Mesenchymal stem cell (in vitro differentiated cells and primary cell): ENCODE measurements around the gene AXIN2.

ENCODE experiments used
- DNase-seq: peaks from one replicate; pipeline ENCODE4 v3.0.0-alpha.2; 2013
- H2AFZ ChIP-seq: one replicate; pipeline ENCODE4 v1.6.1; 2013; ENCODE audit warnings: low read depth, mild to moderate bottlenecking, control low read depth, inconsistent platforms, low read length, moderate library complexity
- H2AK5ac ChIP-seq: 2 replicates; pipeline ENCODE4 v1.6.1; 2013; ENCODE audit warnings: low read length, moderate library complexity, mild to moderate bottlenecking, inconsistent platforms; ENCODE audit not compliant: severe bottlenecking
- H2BK120ac ChIP-seq: one replicate; pipeline ENCODE4 v1.6.1; 2013; ENCODE audit warnings: low read depth, mild to moderate bottlenecking, inconsistent platforms, low read length, moderate library complexity
- H2BK12ac ChIP-seq, 2 experiments: one replicate each; pipeline ENCODE4 v1.6.1; 2013; ENCODE audit warnings: inconsistent platforms in 2 of 2, low read length in 2 of 2, mild to moderate bottlenecking in 2 of 2, moderate library complexity in 2 of 2, control low read depth in 1 of 2
- H2BK15ac ChIP-seq: one replicate; pipeline ENCODE4 v1.6.1; 2013; ENCODE audit warnings: mild to moderate bottlenecking, low read depth, inconsistent platforms; ENCODE audit not compliant: poor library complexity, severe bottlenecking
- H2BK5ac ChIP-seq: 2 replicates; pipeline ENCODE4 v1.6.1; 2013; ENCODE audit warnings: low read depth, mild to moderate bottlenecking, low read length, control low read depth, inconsistent platforms; ENCODE audit not compliant: poor library complexity, severe bottlenecking
- H3K14ac ChIP-seq, 2 experiments: one replicate each; pipeline ENCODE4 v1.6.1; 2013; ENCODE audit warnings: inconsistent platforms in 2 of 2, low read length in 2 of 2, control low read depth in 1 of 2, mild to moderate bottlenecking in 1 of 2, moderate library complexity in 1 of 2
- H3K18ac ChIP-seq, 2 experiments: one replicate each; pipeline ENCODE4 v1.6.1; 2013; ENCODE audit warnings: inconsistent platforms in 2 of 2, low read length in 2 of 2, control low read depth in 1 of 2, low read depth in 1 of 2, mild to moderate bottlenecking in 1 of 2
- H3K23ac ChIP-seq, 2 experiments: one replicate each; pipeline ENCODE4 v1.6.1; 2013; ENCODE audit warnings: inconsistent platforms in 2 of 2, low read length in 2 of 2, mild to moderate bottlenecking in 2 of 2, moderate library complexity in 2 of 2, control low read depth in 1 of 2
- H3K27ac ChIP-seq: 2 replicates; pipeline ENCODE4 v1.5.1; 2013; ENCODE audit warnings: mild to moderate bottlenecking, moderate library complexity, low read length, control low read depth, inconsistent platforms; ENCODE audit not compliant: poor library complexity, severe bottlenecking
- H3K27me3 ChIP-seq, 2 experiments: 2 replicates each; pipeline versions ENCODE4 v1.6.1 to v1.7.0; 2013; ENCODE audit warnings: low read length in 2 of 2, mild to moderate bottlenecking in 2 of 2, moderate library complexity in 2 of 2, control low read depth in 1 of 2, inconsistent platforms in 1 of 2; ENCODE audit not compliant: control insufficient read depth in 1 of 2, insufficient read depth in 1 of 2
- H3K36me3 ChIP-seq, 2 experiments: 2 replicates each; pipeline versions ENCODE4 v1.6.1 to v1.7.0; 2013; ENCODE audit warnings: low read length in 2 of 2, control low read depth in 1 of 2, inconsistent platforms in 1 of 2, low read depth in 1 of 2, mild to moderate bottlenecking in 1 of 2; ENCODE audit not compliant: insufficient read depth in 2 of 2, control insufficient read depth in 1 of 2
- H3K4ac ChIP-seq, 2 experiments: one replicate each; pipeline ENCODE4 v1.6.1; 2013; ENCODE audit warnings: inconsistent platforms in 2 of 2, low read length in 2 of 2, mild to moderate bottlenecking in 2 of 2, moderate library complexity in 2 of 2, control low read depth in 1 of 2, low read depth in 1 of 2
- H3K4me1 ChIP-seq: 2 replicates; pipeline ENCODE4 v1.6.1; 2013; ENCODE audit warnings: low read depth, low read length, control low read depth; ENCODE audit not compliant: control insufficient read depth, insufficient read depth
- H3K4me2 ChIP-seq: 2 replicates; pipeline ENCODE4 v1.6.1; 2013; ENCODE audit warnings: low read length, mild to moderate bottlenecking, inconsistent platforms; ENCODE audit not compliant: poor library complexity, severe bottlenecking
- H3K4me3 ChIP-seq, 2 experiments: 2 replicates each; pipeline versions ENCODE4 v1.5.1 to v1.7.0; 2013; ENCODE audit warnings: low read length in 2 of 2, mild to moderate bottlenecking in 2 of 2, control low read depth in 1 of 2, low read depth in 1 of 2; ENCODE audit not compliant: insufficient read depth in 1 of 2
- H3K79me1 ChIP-seq: replicated peaks from 2 replicates; pipeline ENCODE4 v1.6.1; 2013; ENCODE audit warnings: mild to moderate bottlenecking, control low read depth, low read length, inconsistent platforms; ENCODE audit not compliant: poor library complexity, severe bottlenecking
- H3K9ac ChIP-seq: 2 replicates; pipeline ENCODE4 v1.7.0; 2013; ENCODE audit warnings: mild to moderate bottlenecking, low read length, moderate library complexity
- H3K9me3 ChIP-seq: 2 replicates; pipeline ENCODE4 v1.7.0; 2013; ENCODE audit warnings: mild to moderate bottlenecking, low read length; ENCODE audit not compliant: control insufficient read depth
- H4K8ac ChIP-seq: one replicate; pipeline ENCODE4 v1.6.1; 2013; ENCODE audit warnings: inconsistent platforms, mild to moderate bottlenecking, low read length, moderate library complexity
- H4K91ac ChIP-seq: one replicate; pipeline ENCODE4 v1.6.1; 2013; ENCODE audit warnings: mild to moderate bottlenecking, low read length, inconsistent platforms
- WGBS: methylation state at CpG from one replicate; pipeline ENCODE4 v1.1.7; 2013; ENCODE audit warnings: mixed read lengths; 5-methylcytosine and 5-hydroxymethylcytosine counted together

The AXIN2 gene

DNA sequence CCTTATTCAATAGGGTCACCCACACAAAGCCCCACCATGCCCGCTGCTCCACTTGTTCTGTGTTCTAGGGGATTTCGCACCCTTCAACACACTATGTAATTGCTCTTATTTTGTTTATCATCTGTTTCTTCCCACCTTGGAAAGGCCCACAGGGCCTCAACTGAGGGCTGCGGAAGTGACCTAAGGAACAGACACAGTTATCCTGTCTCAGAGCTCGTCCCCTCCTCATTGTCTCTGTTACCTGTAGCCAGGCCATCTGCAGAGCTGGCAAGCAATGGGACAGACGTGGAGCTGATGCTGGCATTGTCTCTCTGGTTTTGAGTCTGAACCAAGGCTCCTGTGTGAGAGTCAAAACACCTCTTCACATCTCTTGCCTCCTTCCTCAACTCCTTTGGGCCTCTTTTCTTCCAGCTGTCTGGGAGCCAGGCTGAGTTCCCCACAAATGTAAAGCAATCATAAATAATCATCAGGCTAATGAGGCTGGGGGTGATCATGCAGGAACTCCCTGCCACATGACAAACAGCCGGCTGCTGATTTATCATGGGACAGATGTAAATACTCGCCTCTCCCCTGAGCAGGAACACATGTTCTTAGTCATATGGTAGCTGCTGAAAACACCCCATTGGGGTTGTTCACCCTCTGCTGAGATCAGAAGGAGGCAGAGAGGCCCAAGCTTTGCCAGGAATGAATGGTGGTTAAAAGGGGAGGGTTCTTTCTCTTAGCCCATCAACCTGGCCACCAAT is 71.9 kb downstream of the AXIN2 start:
- H2BK12ac ChIP-seq = no peak overlapping the region
- no peak overlapping the region for H2BK120ac ChIP-seq
- H3K9ac ChIP-seq = no peak overlapping the region
- no peak overlapping the region for H3K4ac ChIP-seq
- H2AFZ ChIP-seq = no peak overlapping the region
- no peak overlapping the region for H3K23ac ChIP-seq
- H3K79me1 ChIP-seq = no peaks in the 10 kb centered on the region
- H3K9me3 ChIP-seq = no peaks in the 10 kb centered on the region
- no peak for DNase-seq
- no peak overlapping the region for H4K91ac ChIP-seq
- H3K27me3 ChIP-seq = peaks cover 29% of the 10 kb centered on the region in 2 experiments
- no peak overlapping the region for H2BK15ac ChIP-seq
- H3K14ac ChIP-seq = no peak overlapping the region
- WGBS = 73% methylated on average over 7 of the region's 7 CpGs
- H3K18ac ChIP-seq = no peak overlapping the region
- no peak overlapping the region for H3K4me2 ChIP-seq
- no peaks in the 10 kb centered on the region for H3K36me3 ChIP-seq
- H3K27ac ChIP-seq = no peak overlapping the region
- H2AK5ac ChIP-seq = no peak overlapping the region
- no peak overlapping the region for H3K4me3 ChIP-seq
- H2BK5ac ChIP-seq = no peak overlapping the region
- H4K8ac ChIP-seq = no peak overlapping the region
- H3K4me1 ChIP-seq = no peaks in the 10 kb centered on the region

DNA sequence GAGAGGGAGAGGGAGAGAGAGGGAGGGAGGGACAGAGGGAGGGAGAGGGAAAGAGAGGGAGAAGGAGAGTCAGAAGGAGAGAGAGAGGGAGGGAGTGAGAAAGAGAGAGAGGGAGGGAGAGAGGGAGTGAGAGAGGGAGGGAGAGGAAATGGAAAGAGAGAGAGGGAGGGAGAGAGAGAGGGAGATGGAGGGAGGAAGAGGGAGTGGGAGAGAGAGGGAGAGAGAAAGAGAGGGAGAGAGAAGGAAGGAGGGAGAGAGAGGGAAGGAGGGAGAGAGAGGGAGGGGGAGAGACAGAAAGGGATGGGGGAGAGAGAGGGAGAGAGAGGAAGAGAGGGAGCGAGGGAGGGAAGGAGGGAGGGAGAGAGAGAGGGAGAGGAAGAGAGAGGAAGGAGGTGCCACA is 72.8 kb downstream of the AXIN2 start:
- Histone ChIP-seq H3K14ac (no peak overlapping the region), H2BK15ac (no peak overlapping the region), H3K4ac (no peak overlapping the region), H2AFZ (no peak overlapping the region), H2AK5ac (no peak overlapping the region), H3K4me2 (no peak overlapping the region), H3K27me3 (peaks cover 23 to 29% of the 10 kb centered on the region in 2 experiments), H4K8ac (no peak overlapping the region), H3K23ac (no peak overlapping the region), H3K4me3 (no peak overlapping the region), H3K27ac (no peak overlapping the region), H2BK5ac (no peak overlapping the region), H3K18ac (no peak overlapping the region), H3K9ac (no peak overlapping the region), H2BK12ac (no peak overlapping the region), H4K91ac (no peak overlapping the region), H3K36me3 (no peaks in the 10 kb centered on the region), H3K4me1 (no peaks in the 10 kb centered on the region), H3K79me1 (no peaks in the 10 kb centered on the region), H2BK120ac (no peak overlapping the region), H3K9me3 (no peaks in the 10 kb centered on the region)
- DNase-seq = no peak
- WGBS = no CpG with 5 or more reads among the region's 1 CpG

DNA sequence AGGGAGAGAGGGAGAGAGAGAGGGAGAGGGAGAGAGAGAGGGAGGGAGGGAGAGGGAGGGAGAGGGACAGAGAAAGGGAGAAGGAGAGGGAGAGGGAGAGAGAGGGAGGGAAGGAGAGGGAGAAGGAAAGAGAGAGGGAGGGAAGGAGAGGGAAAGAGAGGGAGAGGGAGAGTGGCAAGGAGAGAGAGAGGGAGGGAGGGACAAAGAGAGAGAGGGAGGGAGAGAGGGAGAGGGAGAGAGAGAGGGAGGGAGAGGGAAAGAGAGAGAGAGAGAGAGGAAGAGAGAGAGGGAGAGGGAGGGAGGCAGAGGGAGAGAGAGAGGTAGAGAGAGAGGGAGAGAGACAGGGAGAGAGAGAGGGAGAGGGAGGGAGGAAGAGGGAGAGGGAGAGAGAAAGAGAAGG is 73.5 kb downstream of the AXIN2 start:
- Histone ChIP-seq H3K4me1 (no peaks in the 10 kb centered on the region), H3K27me3 (peaks cover 28 to 29% of the 10 kb centered on the region in 2 experiments), H2AK5ac (no peak overlapping the region), H3K14ac (no peak overlapping the region), H3K9me3 (no peaks in the 10 kb centered on the region), H2AFZ (no peak overlapping the region), H3K79me1 (no peaks in the 10 kb centered on the region), H3K36me3 (no peaks in the 10 kb centered on the region), H4K91ac (no peak overlapping the region), H3K4ac (no peak overlapping the region), H3K18ac (no peak overlapping the region), H3K4me3 (no peak overlapping the region), H4K8ac (no peak overlapping the region), H2BK12ac (no peak overlapping the region), H2BK120ac (no peak overlapping the region), H3K23ac (no peak overlapping the region), H3K27ac (no peak overlapping the region), H3K4me2 (no peak overlapping the region), H2BK15ac (no peak overlapping the region), H3K9ac (no peak overlapping the region), H2BK5ac (no peak overlapping the region)
- DNase-seq = no peak

DNA sequence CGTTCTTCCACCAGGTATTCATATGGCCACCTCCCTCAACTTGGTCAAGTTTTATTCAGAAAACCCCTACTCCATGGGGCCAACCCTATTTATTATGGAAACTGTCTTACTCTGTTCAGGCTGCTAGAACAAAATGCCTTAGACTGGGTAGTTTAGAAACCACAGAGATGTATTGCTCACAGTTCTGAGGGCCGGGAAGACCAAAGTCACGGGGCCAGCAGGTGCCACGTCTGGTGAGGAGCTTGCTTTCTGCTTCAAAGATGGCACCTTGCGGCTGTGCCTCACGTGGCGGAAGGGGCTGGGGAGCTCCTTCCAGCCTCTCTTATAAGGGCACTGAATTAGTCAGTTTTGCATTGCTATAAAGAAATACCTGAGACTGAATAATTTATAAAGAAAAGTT is 74.3 kb downstream of the AXIN2 start:
- Histone ChIP-seq H4K91ac (no peak overlapping the region), H3K27me3 (peaks cover 29 to 32% of the 10 kb centered on the region in 2 experiments), H2BK5ac (no peak overlapping the region), H3K4me2 (no peak overlapping the region), H3K36me3 (no peaks in the 10 kb centered on the region), H2AK5ac (no peak overlapping the region), H3K4me1 (no peaks in the 10 kb centered on the region), H3K27ac (no peak overlapping the region), H2BK12ac (no peak overlapping the region), H2BK120ac (no peak overlapping the region), H3K23ac (no peak overlapping the region), H2BK15ac (no peak overlapping the region), H3K14ac (no peak overlapping the region), H3K4me3 (no peak overlapping the region), H3K9me3 (no peaks in the 10 kb centered on the region), H2AFZ (no peak overlapping the region), H3K18ac (no peak overlapping the region), H3K9ac (no peak overlapping the region), H4K8ac (no peak overlapping the region), H3K4ac (no peak overlapping the region), H3K79me1 (no peaks in the 10 kb centered on the region)
- no peak for DNase-seq
- WGBS = 70% methylated on average over 4 of the region's 7 CpGs
